CD4-positive, CD25-positive, alpha-beta regulatory T cell (primary cell): ENCODE results near the gene SORCS2. TPM values are rescaled to one million over a fixed set of nuclear protein-coding genes. Genes with fewer than 3 reads are reported as not detected.

Experiments
- ATAC-seq, 2 donors: fragments of 150-1000 bp; cut with Tn5 transposase; one replicate each; pipeline ENCODE4 v1.10.0; 2021; ENCODE audit warnings: low read depth in 2 of 2, moderate number of reproducible peaks in 2 of 2, moderate library complexity in 1 of 2
- DNase-seq, 3 donors: peaks; one replicate each; pipeline versions ENCODE4 v3.0.0 to v3.0.0-alpha.2; 2012 to 2022; ENCODE audit warnings: mixed read lengths in 1 of 3
- H3K27ac ChIP-seq: one replicate; pipeline ENCODE4 v1.7.0; 2013; ENCODE audit warnings: mild to moderate bottlenecking, low read length; ENCODE audit not compliant: insufficient read depth, poor library complexity, severe bottlenecking
- H3K27me3 ChIP-seq: one replicate; pipeline ENCODE4 v1.7.0; 2013; ENCODE audit warnings: low read length; ENCODE audit not compliant: control insufficient read depth, insufficient read depth
- H3K36me3 ChIP-seq: one replicate; pipeline ENCODE4 v1.7.0; 2013; ENCODE audit warnings: mild to moderate bottlenecking, low read length, moderate library complexity; ENCODE audit not compliant: control insufficient read depth, insufficient read depth
- H3K4me1 ChIP-seq: 2 replicates; pipeline ENCODE4 v1.7.0; 2013; ENCODE audit warnings: mild to moderate bottlenecking, low read length; ENCODE audit not compliant: insufficient read depth, control insufficient read depth, poor library complexity, severe bottlenecking
- H3K4me3 ChIP-seq: one replicate; pipeline ENCODE4 v1.7.0; 2013; ENCODE audit warnings: low read depth, mild to moderate bottlenecking, low read length, moderate library complexity
- H3K9me3 ChIP-seq, 2 experiments: 1 replicate in 1 of 2; 2 replicates in 1 of 2; pipeline ENCODE4 v1.7.0; 2013; ENCODE audit warnings: low read length in 2 of 2, mild to moderate bottlenecking in 1 of 2, moderate library complexity in 1 of 2; ENCODE audit not compliant: control insufficient read depth in 2 of 2
- H3K27ac Mint-ChIP-seq, 3 donors: one replicate each; pipeline ENCODE4 v1.8.0; 2020 to 2022; ENCODE audit warnings: mild to moderate bottlenecking in 3 of 3, mixed read lengths in 3 of 3, moderate library complexity in 2 of 3
- H3K27me3 Mint-ChIP-seq: one replicate; pipeline ENCODE4 v1.8.0; 2022; ENCODE audit warnings: mild to moderate bottlenecking, mixed read lengths
- H3K36me3 Mint-ChIP-seq: one replicate; pipeline ENCODE4 v1.8.0; 2020; ENCODE audit warnings: mixed read lengths
- H3K4me1 Mint-ChIP-seq, 4 donors: one replicate each; pipeline ENCODE4 v1.8.0; 2020 to 2022; ENCODE audit warnings: mixed read lengths in 4 of 4, mild to moderate bottlenecking in 1 of 4
- H3K4me3 Mint-ChIP-seq, 4 donors: one replicate each; pipeline ENCODE4 v1.8.0; 2020 to 2022; ENCODE audit warnings: mild to moderate bottlenecking in 4 of 4, mixed read lengths in 4 of 4, moderate library complexity in 3 of 4
- H3K9me3 Mint-ChIP-seq, 7 donors: one replicate each; pipeline ENCODE4 v1.8.0; 2020 to 2022; ENCODE audit warnings: mixed read lengths in 7 of 7, mild to moderate bottlenecking in 3 of 7, moderate library complexity in 2 of 7
- polyA plus RNA-seq, 4 donors: library from polyadenylated mRNA; unstranded; fragments of 300-500 nt; fragmentation: Illumina TruSeq; gene quantifications; one replicate each; pipeline ENCODE4 v1.2.3, GENCODE V29; 2021
- total RNA-seq: library from RNA; stranded (reverse); gene quantifications from one replicate; pipeline ENCODE4 v1.2.3, GENCODE V29; 2022

The SORCS2 gene
- total and polyA plus RNA-seq, 5 donors from 2014 or later, result not detected

- H3K4me3 ChIP-seq, result no peak overlapping the region
- Mint-ChIP-seq H3K27me3 (peaks cover 11% of the 10 kb centered on the region), H3K4me3 (no peak overlapping the region), H3K9me3 (peaks cover 0 to 1% (median 0%) of the 10 kb centered on the region in 7 donors), H3K36me3 (no peaks in the 10 kb centered on the region), H3K27ac (no peak overlapping the region), H3K4me1 (no peaks in the 10 kb centered on the region)
- DNase-seq (no peak), ATAC-seq (no peak)
- no peaks in the 10 kb centered on the region for H3K4me1 ChIP-seq
- no peak overlapping the region for H3K27ac ChIP-seq
- no peaks in the 10 kb centered on the region for H3K36me3 ChIP-seq
- H3K27me3 ChIP-seq, result no peaks in the 10 kb centered on the region
- H3K9me3 ChIP-seq, result no peaks in the 10 kb centered on the region
Measured at GRCh38 chr4:7169134-7169533, 23.2 kb upstream of the SORCS2 start.

GRCh38 chr4:7170012-7170411 lies 22.3 kb upstream of the SORCS2 start:
- no peak overlapping the region for H3K27ac ChIP-seq
- no peak overlapping the region for H3K27ac Mint-ChIP-seq
- peaks cover 14% of the 10 kb centered on the region for H3K27me3 Mint-ChIP-seq
- no peaks in the 10 kb centered on the region for H3K27me3 ChIP-seq
- ATAC-seq (no peak), DNase-seq (no peak)
- no peaks in the 10 kb centered on the region for H3K9me3 ChIP-seq
- H3K4me3 Mint-ChIP-seq, result no peak overlapping the region
- no peaks in the 10 kb centered on the region for H3K36me3 ChIP-seq
- no peak overlapping the region for H3K4me3 ChIP-seq
- peaks cover 0 to 1% (median 0%) of the 10 kb centered on the region in 7 donors for H3K9me3 Mint-ChIP-seq
- no peaks in the 10 kb centered on the region for H3K4me1 ChIP-seq
- H3K4me1 Mint-ChIP-seq, result no peaks in the 10 kb centered on the region
- no peaks in the 10 kb centered on the region for H3K36me3 Mint-ChIP-seq

GRCh38 chr4:7171191-7171900 lies 21.0 kb upstream of the SORCS2 start:
- Histone ChIP-seq H3K9me3 (no peaks in the 10 kb centered on the region), H3K4me3 (no peak overlapping the region), H3K27ac (no peak overlapping the region), H3K36me3 (no peaks in the 10 kb centered on the region), H3K27me3 (no peaks in the 10 kb centered on the region), H3K4me1 (no peaks in the 10 kb centered on the region)
- H3K36me3 Mint-ChIP-seq, result no peaks in the 10 kb centered on the region
- DNase-seq (no peak), ATAC-seq (no peak)
- no peak overlapping the region for H3K4me3 Mint-ChIP-seq
- H3K4me1 Mint-ChIP-seq, result no peaks in the 10 kb centered on the region
- peaks cover 14% of the 10 kb centered on the region for H3K27me3 Mint-ChIP-seq
- H3K27ac Mint-ChIP-seq, result no peak overlapping the region
- H3K9me3 Mint-ChIP-seq, result peaks cover 0 to 1% (median 0%) of the 10 kb centered on the region in 7 donors

GRCh38 chr4:7172508-7172907 lies 19.8 kb upstream of the SORCS2 start:
- Mint-ChIP-seq H3K27ac (no peak overlapping the region), H3K4me3 (no peak overlapping the region), H3K4me1 (no peaks in the 10 kb centered on the region), H3K9me3 (peaks cover 0 to 2% (median 0%) of the 10 kb centered on the region in 7 donors), H3K27me3 (peaks cover 19% of the 10 kb centered on the region), H3K36me3 (no peaks in the 10 kb centered on the region)
- Histone ChIP-seq H3K9me3 (no peaks in the 10 kb centered on the region), H3K4me3 (no peak overlapping the region), H3K4me1 (no peaks in the 10 kb centered on the region), H3K36me3 (no peaks in the 10 kb centered on the region), H3K27me3 (no peaks in the 10 kb centered on the region), H3K27ac (no peak overlapping the region)
- DNase-seq, result no peak
- no peak for ATAC-seq

GRCh38 chr4:7172946-7173345 lies 19.4 kb upstream of the SORCS2 start:
- Mint-ChIP-seq H3K27ac (no peak overlapping the region), H3K4me1 (no peaks in the 10 kb centered on the region), H3K4me3 (no peak overlapping the region), H3K27me3 (peaks cover 19% of the 10 kb centered on the region), H3K36me3 (no peaks in the 10 kb centered on the region), H3K9me3 (peaks cover 0 to 2% (median 0%) of the 10 kb centered on the region in 7 donors)
- no peak for DNase-seq
- Histone ChIP-seq H3K9me3 (no peaks in the 10 kb centered on the region), H3K36me3 (no peaks in the 10 kb centered on the region), H3K4me3 (no peak overlapping the region), H3K27me3 (no peaks in the 10 kb centered on the region), H3K27ac (no peak overlapping the region), H3K4me1 (no peaks in the 10 kb centered on the region)
- no peak for ATAC-seq

GRCh38 chr4:7173841-7174449 lies 18.4 kb upstream of the SORCS2 start:
- peaks cover 0 to 2% (median 0%) of the 10 kb centered on the region in 7 donors for H3K9me3 Mint-ChIP-seq
- ATAC-seq (no peak), DNase-seq (no peak)
- no peaks in the 10 kb centered on the region for H3K4me1 ChIP-seq
- H3K27ac Mint-ChIP-seq, result no peak overlapping the region
- no peaks in the 10 kb centered on the region for H3K27me3 ChIP-seq
- H3K27ac ChIP-seq, result no peak overlapping the region
- H3K4me3 ChIP-seq, result no peak overlapping the region
- H3K27me3 Mint-ChIP-seq, result peaks cover 19% of the 10 kb centered on the region
- H3K36me3 ChIP-seq, result no peaks in the 10 kb centered on the region
- H3K4me1 Mint-ChIP-seq, result no peaks in the 10 kb centered on the region
- H3K9me3 ChIP-seq, result peaks cover 0 to 2% of the 10 kb centered on the region in 2 experiments
- no peak overlapping the region for H3K4me3 Mint-ChIP-seq
- H3K36me3 Mint-ChIP-seq, result no peaks in the 10 kb centered on the region

- Mint-ChIP-seq H3K9me3 (peaks cover 3 to 15% (median 5%) of the 10 kb centered on the region in 7 donors), H3K4me3 (no peak overlapping the region), H3K27ac (no peak overlapping the region), H3K27me3 (peaks cover 8% of the 10 kb centered on the region), H3K4me1 (no peaks in the 10 kb centered on the region), H3K36me3 (peaks cover 5% of the 10 kb centered on the region)
- Histone ChIP-seq H3K27ac (no peak overlapping the region), H3K9me3 (peaks cover 7 to 16% of the 10 kb centered on the region in 2 experiments), H3K4me3 (no peak overlapping the region), H3K36me3 (no peaks in the 10 kb centered on the region), H3K4me1 (no peaks in the 10 kb centered on the region), H3K27me3 (no peaks in the 10 kb centered on the region)
- DNase-seq (no peak), ATAC-seq (no peak)
Measured at GRCh38 chr4:7179158-7179557, 13.2 kb upstream of the SORCS2 start.

GRCh38 chr4:7180938-7181337 lies 11.4 kb upstream of the SORCS2 start:
- H3K9me3 Mint-ChIP-seq, result peaks cover 3 to 15% (median 5%) of the 10 kb centered on the region in 7 donors
- H3K4me3 ChIP-seq, result no peak overlapping the region
- peaks cover 7 to 16% of the 10 kb centered on the region in 2 experiments for H3K9me3 ChIP-seq
- no peak overlapping the region for H3K27ac Mint-ChIP-seq
- no peaks in the 10 kb centered on the region for H3K27me3 ChIP-seq
- peak overlapping the region in 1 of 4 donors; percentile 54 for H3K4me3 Mint-ChIP-seq
- peaks cover 5% of the 10 kb centered on the region for H3K36me3 Mint-ChIP-seq
- H3K36me3 ChIP-seq, result no peaks in the 10 kb centered on the region
- no peaks in the 10 kb centered on the region for H3K4me1 ChIP-seq
- no peak for DNase-seq
- no peak overlapping the region for H3K27ac ChIP-seq
- no peaks in the 10 kb centered on the region for H3K4me1 Mint-ChIP-seq
- peaks cover 5% of the 10 kb centered on the region for H3K27me3 Mint-ChIP-seq
- ATAC-seq, result no peak
